Measurements from ENCODE around the gene LIX1.
"Not testable (repeated sequence)": the region's sequence is repeated elsewhere in the genome, so short reads cannot be mapped to it uniquely, and the experiment has no call there.

LIX1 gene

DNA sequence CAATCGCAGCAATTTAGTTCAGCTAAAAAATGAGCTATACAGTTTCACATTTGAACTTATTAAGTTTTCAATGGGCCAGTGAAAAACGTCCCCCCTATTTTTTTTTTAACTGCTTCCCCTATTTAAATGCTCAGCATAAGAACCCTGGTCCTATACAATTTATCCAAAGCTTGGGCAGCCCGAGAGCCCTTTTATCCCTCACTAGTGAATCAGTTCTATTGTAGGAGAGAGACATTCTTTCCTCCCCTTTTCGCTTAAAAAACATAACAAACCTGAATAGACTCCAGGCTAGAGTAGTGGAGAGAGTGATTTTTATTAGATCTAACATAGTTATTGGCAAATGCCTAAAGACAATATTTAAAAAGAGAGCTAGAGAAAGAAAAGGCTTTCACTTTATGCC is 1.4 kb downstream of the LIX1 start:
- no peak for DNase-seq

DNA sequence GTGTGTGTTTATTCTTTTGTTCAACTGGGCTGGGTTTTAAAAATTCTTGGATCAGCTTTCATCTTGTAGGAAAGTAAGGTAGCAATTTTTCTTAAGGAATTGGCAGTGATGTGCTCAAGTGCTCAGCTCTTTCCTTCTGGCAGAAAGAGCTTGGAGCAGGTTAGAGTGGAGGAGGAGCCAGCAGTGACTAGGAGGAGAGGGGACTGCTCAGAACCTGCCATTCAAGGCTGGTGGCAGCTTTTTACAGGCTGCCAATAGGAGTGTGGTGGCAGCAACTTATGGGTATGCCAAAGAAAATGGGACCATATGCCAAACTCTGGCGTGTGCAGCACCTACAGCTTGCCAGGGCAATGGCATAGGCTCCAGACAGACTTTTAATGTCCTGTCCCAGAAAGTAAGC is 2.2 kb downstream of the LIX1 start:
- DNase-seq: not testable (repeated sequence)

DNA sequence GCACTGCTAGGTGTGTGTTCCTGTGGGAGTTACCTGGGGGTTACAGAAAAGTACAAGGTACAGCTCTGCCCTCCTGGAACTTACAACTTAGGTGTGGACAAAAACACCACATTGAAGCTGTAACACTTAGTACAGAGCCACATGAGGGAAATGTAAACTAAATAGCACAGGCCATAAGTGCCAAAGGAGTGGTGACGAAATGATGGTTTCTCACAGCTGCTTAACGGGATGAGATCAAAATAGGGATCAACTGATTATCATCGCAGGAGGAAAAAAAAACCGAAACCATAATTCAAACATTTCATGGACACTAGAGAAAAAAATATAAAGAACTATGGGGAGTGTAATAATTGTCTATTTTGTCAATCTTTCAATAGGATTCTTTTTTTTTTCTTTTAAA is 5.9 kb downstream of the LIX1 start:
- DNase-seq: no peak

DNA sequence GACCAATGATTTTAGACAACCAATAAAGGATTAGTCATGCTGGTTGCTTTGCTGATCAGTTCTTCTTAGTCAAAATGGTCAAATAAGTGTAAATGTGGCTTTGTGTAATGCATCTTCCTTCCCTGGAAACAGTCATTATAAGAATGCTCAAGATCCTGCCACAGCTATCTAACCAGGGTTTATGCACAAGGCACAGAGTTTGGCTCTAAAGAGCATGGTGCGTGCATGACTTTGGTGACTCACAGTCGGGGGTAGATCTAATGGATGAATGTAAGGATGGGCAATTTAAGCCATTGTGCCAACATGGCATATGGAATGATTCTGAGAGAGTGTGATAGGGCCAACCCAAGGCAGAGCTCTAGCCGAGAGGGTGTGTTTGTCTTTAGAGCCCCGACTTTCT is 6.5 kb downstream of the LIX1 start:
- DNase-seq: no peak

DNA sequence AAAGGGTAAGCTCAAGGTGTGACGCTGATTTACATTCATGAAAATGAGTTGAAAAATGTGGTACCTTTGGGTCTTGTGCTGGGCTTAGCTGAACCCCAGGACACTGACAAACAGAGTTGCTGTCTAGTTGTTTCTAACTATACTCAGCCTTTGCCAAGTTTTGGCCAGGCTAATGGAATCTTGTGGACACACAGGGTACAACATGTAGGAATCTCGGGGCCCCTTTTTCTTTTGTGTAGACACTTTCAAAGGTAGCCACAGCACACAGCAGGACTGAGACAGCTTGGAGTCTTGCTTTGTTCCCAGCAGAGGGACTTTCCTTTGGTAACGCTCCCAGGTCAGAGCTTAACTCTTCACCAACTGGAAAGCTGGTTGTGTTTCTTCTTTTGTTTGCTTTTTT is 7.8 kb downstream of the LIX1 start:
- DNase-seq: no peak

DNA sequence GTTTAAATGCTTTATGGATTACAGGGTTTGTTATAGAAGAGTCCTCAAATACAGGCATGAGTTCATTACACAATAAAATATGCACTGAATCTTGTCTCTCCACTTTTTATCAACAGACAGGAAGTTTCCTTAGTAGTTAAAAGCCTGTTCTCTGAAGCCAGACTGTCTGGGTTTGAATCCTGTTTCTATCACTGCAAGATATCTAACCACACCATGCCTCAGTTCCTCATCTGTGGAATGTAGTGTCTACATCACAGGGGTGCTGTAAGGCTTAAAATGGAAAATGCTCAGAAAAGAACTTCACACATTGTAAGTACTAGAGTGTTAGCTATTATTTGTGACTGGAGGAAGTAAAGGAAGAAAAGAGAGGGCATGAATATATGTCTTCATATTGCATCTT is 9.3 kb downstream of the LIX1 start:
- DNase-seq: no peak

DNA sequence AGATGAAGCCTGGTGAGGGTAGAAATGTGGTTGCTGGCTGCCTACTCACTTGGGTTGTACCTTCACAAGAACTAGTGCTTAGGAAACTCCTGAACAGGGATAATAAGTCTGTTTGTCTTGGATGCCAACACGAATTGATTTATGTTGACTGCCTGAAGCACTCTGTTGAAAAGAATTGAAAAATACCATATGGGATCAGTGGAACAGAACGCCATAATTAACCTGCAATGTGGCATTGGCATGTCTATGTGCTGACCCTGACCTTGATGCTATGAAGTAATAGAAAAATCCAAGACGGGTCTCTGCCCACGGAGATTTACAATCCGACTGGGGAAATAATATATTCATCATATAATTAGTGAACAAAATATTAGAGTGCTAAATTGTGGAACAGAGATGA is 10.5 kb downstream of the LIX1 start:
- no peak for DNase-seq

DNA sequence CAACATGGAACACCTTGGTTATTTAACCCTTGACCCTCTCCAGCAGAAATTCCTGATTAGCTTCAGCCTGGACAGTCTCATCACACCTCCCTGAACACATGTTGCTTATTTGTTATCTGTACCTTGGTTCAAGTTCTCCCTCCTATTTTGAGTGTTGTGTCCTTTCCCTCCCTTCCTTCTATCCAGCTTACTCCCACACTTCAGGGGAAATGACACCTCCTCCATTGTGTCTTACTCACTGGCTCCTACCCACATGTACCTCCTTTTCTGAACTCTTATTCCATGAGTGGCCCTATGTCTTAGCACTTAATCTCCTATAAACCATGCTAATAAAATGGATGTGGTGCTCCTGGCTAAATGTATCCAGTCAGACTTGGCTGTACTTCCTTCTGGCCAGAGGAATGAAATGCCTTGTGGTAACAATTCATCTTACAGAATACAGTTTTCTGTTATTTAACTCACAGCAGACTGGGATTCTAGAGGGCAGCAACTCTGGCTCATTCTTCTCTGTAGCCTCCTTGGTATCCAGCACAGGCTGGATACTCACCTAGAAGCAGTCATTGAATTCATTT is 11.2 kb downstream of the LIX1 start:
- DNase-seq: no peak

DNA sequence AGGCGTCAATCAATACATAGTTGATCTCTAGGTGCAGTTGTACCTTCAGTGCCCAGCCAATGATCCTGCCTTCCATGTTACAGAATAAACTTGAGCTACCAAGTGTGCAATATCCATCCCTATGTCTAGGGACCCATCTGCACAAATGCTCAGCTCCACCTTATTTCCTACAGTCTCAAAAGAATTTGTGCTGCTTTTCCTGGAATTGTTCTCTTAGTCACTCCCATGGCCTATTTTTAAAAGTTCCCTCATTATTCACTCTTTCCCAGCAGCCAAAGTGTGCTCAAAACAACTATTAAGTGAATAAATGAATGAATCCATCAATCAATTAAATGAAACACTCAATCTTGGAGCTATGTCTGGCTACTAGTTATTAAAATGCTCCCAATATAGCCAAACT is 14.7 kb downstream of the LIX1 start:
- no peak for DNase-seq

DNA sequence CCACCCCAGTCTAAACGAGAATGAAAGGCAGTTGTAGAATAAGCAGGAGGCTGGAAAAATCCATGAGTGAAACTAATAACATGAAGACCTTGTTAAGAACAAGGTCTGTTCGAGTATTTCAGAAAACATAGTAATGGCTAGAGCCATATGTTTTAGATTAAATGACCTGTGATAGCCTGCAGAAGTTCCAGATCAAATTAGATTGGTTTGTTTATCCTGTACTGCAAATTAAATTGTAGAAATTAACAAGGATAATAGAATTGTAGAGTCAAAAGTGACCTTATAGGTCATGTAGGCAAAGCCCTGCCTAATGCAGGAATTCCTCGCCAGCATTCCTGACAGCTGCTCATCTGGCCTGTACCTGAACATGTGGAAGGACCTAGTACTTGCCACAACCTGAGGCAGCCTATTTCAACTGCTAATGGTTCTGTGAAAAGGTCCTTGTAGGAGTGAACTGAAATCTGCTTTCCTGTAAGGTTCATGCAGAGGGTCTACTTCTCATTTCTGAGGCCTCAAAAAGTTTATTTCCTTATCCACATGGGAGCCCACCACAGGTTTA is 17.2 kb downstream of the LIX1 start:
- DNase-seq: no peak

DNA sequence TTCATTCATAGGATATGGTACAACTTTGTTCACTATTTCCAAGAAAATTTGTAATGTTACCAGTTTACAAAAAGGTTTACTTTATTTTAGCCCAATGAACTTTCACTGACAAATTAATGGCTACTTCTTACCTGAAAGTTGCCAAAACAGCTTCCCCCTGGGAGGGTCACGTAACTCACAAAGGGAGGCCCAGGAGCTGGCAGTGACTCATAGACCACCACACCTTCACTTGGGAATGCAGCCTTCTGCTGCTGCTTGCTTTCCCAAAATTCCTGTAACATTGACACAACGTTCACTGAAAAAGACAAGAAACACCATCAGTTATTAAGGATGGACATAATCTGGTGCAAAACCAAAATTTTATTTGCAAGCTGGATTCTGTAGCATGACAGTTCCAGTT is 18.1 kb downstream of the LIX1 start:
- no peak for DNase-seq

DNA sequence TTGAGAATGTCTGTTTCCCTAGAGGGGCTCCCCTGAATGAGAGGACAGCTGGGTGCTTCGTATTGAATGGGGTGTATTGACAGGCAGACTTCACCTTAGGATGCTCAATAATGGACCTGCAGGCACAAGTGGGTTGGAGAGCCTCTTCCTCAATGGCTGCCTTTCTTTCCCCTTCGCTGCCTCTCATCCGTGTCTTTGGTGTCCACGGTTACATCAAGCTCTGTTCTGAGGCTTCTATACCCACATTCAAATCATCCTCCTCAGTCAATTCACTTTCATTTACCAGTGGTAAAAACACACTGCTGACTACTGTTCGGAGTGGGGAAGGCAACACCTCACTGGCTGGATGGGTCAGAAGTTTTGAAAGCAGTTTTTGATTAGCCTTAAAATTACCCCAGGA is 20.6 kb downstream of the LIX1 start:
- DNase-seq: no peak

DNA sequence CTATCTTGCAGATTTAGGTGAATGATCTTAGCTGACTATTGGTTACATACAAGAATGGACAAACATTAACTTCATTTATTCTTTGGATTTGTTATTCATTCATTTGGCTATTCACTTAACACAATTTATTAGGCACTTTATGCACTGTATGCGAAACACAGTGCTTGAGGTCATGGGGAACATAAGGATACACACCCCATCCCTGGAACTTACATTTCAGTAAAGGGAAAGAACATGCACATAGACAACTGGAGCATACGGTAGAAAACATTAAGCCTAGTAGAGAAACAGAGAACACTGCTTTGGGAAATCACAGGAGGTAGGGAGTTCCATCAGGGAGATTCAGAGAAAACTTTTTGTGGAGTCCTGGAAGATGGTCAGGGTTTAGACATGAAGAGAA is 22.2 kb downstream of the LIX1 start:
- no peak for DNase-seq

DNA sequence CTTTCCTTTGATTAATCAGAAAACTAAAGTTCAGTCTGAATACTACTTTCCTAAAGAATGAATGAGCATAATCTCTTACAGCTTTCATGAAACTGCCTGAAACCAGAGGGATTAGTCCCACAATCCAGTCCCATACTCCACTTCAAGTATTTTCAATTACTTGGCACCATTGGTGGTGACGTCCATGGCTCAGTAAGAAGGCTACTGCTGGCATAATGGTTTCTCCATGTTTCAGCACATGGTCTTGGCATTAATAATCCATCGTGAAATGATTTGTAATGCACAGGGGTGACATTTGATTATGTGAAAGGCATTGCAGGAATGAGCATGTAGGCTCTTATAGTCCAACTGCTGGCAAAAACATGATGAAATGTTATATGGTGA is 23.4 kb downstream of the LIX1 start:
- no peak for DNase-seq

DNA sequence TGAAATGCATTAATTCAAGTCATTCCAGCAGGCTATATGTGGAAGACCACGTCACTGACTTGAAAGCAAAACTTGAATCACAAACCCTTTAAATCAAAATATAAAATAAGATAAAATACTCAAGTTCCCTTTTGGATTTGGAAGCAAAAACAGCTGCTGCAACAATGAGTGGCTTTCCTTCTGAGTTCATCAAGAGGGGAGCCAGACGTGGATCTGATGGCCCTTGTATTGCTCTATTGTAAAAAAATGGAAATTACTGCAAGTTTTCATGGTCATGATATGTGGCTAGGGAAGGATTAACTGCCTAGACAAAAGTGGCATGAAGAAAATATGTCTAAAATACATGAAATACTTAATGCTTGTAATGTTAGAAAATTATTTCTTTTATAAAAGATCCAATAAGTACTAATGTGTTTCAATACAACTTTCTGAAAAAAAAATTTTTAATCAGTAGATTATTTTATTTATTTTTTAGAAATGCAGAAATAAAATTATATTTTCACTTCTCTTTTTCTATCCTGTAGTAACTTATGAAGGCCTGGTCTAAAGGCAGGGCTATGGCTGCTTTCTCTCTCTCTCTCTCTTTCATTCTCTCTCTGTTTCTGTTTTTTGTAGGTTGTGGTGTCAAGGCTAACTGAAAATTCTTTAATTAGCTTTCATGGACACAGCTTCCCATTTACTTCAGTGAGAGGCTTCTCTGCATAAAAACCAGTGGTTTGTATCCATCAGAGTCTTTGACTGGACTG is 24.0 kb downstream of the LIX1 start:
- DNase-seq: no peak

DNA sequence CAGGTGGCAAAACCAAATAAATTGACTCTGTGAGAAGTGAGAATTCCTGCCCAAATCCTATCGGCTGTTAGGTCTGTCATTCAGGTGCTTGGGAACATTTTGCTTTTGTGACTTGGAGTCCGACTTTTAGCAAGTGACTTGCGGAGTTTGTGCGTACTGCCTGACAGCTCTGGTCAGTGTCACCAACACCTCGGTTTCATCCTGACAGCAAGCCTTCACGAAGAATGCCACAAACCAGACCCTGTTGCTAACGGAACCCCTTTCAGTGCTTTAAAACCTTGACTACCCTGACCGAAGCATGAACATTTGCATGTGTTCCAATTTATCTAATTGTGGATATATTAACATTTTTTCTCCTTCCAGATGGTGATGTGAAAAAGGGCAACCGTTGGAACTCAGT is 26.5 kb downstream of the LIX1 start:
- DNase-seq: no peak

DNA sequence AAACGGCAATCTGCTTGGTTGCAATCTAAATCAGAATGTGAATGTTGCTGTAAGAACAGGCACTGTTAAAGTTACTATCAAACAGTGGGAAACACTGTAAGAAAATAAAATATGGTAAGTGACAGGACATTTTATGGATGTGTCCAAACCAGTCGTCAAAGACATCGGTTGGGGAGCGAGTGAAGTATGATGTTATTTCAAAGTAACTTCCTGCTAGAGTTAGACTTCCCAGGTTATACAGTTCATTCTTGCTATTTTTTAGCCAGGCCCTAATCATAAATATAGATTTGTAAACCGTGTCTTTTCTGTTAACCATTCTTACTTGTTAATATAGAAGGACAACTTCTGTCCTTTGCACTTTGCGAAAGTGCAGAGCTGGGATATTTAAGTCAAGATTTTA is 30.2 kb downstream of the LIX1 start:
- DNase-seq: no peak

DNA sequence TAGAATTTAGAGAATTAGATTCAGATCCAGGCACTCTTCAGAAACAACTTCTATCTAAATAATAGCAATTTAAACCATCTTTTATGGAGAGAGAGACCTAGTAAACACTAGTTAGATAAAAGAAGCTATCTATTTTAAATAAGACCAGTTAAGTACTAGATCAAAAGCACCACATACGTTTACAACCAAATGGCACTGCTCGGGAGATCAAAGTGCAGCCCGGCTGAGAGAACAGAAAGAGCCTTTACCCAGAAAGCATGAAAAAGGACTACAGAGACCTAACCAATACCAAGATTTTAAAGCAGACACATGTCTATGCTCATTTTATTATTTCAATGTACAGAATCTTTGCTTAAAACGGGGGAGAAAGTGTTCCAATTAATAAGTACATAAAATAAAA is 30.8 kb downstream of the LIX1 start:
- DNase-seq: no peak

DNA sequence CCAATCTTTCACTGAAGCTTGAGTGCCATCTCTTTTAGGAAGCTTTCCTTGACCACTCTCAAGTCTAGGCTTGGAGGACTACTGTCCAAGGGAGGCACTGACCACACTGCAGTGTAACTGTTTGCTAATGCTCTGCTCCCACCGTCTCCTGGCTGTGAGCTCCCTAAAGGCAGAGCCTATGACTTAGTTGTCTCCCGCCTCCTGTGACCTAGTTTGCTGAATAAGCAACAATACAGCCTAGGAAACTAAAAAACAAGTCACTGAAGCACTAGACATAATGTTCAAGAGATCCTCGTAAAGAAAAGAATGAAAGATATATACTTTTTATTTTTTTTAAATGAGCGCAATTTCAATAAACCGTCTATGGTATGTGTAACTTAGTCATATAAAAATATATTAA is 31.4 kb downstream of the LIX1 start:
- DNase-seq: no peak

DNA sequence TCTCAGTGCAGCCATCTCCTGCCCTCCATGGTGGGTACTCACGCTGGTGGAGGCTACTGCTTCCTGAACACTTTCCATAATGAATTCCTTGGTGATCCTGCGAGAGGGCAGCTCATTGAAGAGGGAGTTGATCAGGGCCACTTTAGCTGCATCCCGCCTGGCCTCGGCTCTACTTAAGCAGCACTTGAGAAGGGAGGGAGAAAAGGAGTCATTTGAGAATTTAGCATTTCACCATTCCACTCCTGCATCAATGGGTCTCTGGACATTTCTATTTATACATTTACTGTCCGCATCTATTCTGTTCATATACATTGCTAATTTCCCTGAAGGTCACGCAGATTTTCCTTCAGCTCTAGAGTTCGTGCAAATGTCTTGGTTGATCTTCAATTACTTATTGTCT is 35.1 kb downstream of the LIX1 start:
- no peak for DNase-seq

DNA sequence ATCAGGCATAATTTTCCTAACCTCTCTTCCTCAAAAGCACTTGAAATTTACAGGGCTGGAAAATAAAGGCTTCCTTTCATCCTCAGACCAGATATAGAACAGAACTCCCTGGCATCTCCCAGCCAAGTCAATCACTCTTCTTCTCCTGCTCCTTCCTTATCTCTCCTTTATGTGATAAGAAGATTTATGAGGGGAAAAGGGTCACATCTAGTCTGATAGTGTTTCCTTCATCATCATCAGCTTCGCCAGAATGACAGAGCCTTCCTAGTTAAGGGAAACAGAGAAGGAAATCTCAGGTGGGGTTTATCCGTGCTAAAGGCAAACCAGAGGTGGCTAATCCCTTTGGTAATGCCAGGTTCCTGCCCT is 36.2 kb downstream of the LIX1 start:
- DNase-seq: no peak

DNA sequence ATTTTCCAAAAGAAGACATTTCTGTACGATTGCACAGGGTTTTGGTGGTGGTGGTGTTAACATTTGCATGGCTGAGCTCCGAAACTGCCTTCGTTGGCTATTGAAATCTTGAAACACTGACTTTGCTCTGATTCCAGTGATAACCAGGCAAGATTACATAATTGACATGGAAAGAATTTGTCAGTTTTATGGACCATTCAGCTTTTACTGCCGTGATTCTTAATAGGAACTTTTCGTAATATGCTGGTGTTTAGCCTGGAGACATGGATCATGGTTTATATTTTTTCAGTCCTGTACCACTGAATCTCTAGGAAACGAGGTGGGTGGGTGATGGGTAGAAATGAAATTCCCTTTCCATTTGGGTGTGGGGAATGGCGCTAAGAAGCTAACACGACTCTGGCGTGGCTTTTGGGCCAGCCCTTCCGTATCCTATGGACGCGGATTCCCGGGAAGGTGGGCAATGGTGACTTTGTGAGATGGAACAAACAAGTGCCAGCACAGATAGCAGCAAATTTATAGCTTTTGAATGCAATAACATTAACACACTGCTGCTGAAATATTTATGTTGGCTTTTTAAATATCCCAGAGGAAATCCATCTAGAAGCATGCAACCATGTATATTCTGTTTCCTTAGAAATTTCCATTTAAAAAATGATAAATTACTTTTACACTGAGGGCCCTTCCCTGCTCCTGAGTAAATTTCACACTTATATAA is 36.8 kb downstream of the LIX1 start:
- DNase-seq: no peak

DNA sequence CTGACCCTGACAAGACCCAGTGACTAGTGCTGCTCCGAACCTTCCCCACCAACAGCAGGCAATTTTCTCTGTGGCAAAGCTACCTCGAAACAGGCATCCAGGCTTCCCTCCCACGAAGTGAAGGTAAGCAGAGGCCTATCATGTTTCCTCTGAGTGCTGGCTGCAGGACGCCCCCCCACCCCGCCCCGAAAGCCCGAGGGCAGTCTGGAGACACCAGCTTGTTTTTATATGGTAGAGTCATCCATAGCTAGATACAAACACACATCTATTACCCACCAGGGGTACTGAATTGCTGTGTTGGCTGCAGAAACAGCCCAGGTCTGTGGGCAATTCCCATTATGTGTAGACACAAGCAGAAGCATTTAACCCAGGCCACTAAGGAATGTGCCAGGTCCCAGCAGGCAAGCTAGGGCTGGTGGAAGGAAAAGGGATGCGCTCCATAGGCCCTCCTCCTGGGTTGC is 40.4 kb downstream of the LIX1 start:
- DNase-seq: no peak

DNA sequence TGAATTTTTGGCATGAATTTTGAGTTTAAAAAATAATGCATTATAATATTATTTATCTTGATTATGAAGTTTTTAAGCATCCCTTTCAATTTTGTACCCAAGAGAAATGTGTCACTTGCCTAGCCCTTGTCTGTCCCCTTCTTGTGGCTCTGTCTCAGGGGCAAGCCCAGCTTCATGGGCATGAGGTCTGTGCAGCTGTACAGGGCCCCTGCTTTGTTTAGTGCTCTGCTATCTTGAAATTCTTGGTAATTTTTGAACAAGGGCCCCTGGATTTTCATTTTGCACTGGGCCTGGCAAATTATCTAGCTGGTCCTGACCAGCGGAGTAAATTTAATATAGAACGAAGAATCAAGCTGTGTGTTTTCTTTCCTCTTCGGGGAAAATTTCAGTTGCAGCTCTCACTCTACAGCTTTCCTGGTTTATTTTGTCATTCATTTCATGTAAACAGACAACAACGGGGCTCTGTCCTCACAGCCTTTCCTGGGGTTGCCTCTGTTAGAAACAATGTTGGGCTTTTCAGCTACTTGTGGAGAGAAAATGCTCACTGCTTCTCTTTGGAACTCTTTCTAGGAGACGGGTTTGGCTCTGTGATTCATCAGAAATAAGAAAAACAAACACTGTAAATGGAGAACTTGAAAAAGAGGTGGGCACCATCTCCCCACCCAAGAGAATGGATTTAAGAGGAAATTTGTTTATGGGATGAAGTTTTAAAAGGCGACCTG is 41.1 kb downstream of the LIX1 start:
- no peak for DNase-seq

Measured in activated naive CD4-positive, alpha-beta T cell treated with anti-CD3 and anti-CD28 coated beads, Interleukin-2, amount 50 U/mL, for 16 hours (primary cell).